Osteoblast (primary cell): Measurements from ENCODE around the gene LRRFIP1. TPM values are rescaled to one million over a fixed set of nuclear protein-coding genes. Genes with fewer than 3 reads are reported as not detected.
"Not testable (repeated sequence)": the region's sequence is repeated elsewhere in the genome, so short reads cannot be mapped to it uniquely, and the experiment has no call there.

Source experiments
- DNase-seq: peaks from one replicate; pipeline ENCODE4 v3.0.0; 2011; ENCODE audit warnings: low spot score, mixed read lengths; ENCODE audit not compliant: insufficient read length; ENCODE audit errors: missing footprints
- H2AFZ ChIP-seq: 2 replicates; pipeline ENCODE4 v1.6.0; 2011; ENCODE audit warnings: mild to moderate bottlenecking, low read length
- H3K27ac ChIP-seq: 2 replicates; pipeline ENCODE4 v1.5.1; 2011; ENCODE audit warnings: mild to moderate bottlenecking, low read depth, low read length, moderate library complexity
- H3K27me3 ChIP-seq: 2 replicates; pipeline ENCODE4 v1.6.0; 2012; ENCODE audit warnings: mild to moderate bottlenecking, control low read depth, inconsistent platforms, low read length, moderate library complexity; ENCODE audit not compliant: insufficient read depth
- H3K36me3 ChIP-seq: 2 replicates; pipeline ENCODE4 v1.5.1; 2011; ENCODE audit warnings: mild to moderate bottlenecking, low read length, control low read depth, moderate library complexity; ENCODE audit not compliant: insufficient read depth
- H3K4me1 ChIP-seq: 2 replicates; pipeline ENCODE4 v1.5.1; 2011; ENCODE audit warnings: mild to moderate bottlenecking, low read length, control low read depth, moderate library complexity; ENCODE audit not compliant: insufficient read depth
- H3K4me2 ChIP-seq: 2 replicates; pipeline ENCODE4 v1.6.0; 2011; ENCODE audit warnings: mild to moderate bottlenecking, low read length; ENCODE audit not compliant: insufficient read depth
- H3K4me3 ChIP-seq: fragments of 200-600 bp; sonication (generic); 3 replicates; pipeline ENCODE4 v1.5.1; 2012; ENCODE audit warnings: mild to moderate bottlenecking, low read length, inconsistent platforms; ENCODE audit not compliant: insufficient read depth
- H3K79me2 ChIP-seq: 2 replicates; pipeline ENCODE4 v1.6.0; 2012; ENCODE audit warnings: mild to moderate bottlenecking, low read length, control low read depth, inconsistent platforms; ENCODE audit not compliant: insufficient read depth
- H3K9me3 ChIP-seq: 2 replicates; pipeline ENCODE4 v1.5.1; 2011; ENCODE audit warnings: low read depth, low read length, control low read depth
- H4K20me1 ChIP-seq: 2 replicates; pipeline ENCODE4 v1.6.0; 2012; ENCODE audit warnings: mild to moderate bottlenecking, low read length, control low read depth; ENCODE audit not compliant: insufficient read depth
- CTCF ChIP-seq: IDR thresholded peaks from 2 replicates; pipeline ENCODE4 v1.5.1; 2011; ENCODE audit warnings: mild to moderate bottlenecking, low read depth, low read length, moderate library complexity; ENCODE audit errors: extremely low read depth
- total RNA-seq: library from RNA; depleted of rRNA; stranded (reverse); fragments of >200 nt; gene quantifications from 2 replicates; pipeline ENCODE4 v1.2.3, GENCODE V29; 2012

Gene LRRFIP1
- total RNA-seq, 1 donor, result 51.8 TPM

- Histone ChIP-seq H3K4me1 (peaks cover 15% of the 10 kb centered on the region), H3K27ac (peak overlapping the region; percentile 59), H3K79me2 (no peaks in the 10 kb centered on the region), H3K4me3 (peak overlapping the region; percentile 55), H3K27me3 (no peaks in the 10 kb centered on the region), H3K9me3 (no peaks in the 10 kb centered on the region), H3K4me2 (peak overlapping the region; percentile 83), H3K36me3 (no peaks in the 10 kb centered on the region), H4K20me1 (no peaks in the 10 kb centered on the region), H2AFZ (peak overlapping the region; percentile 86)
- no peak for TF ChIP-seq CTCF
- DNase-seq, result no peak
Observed at GRCh38 chr2:237603049-237603717, 24.2 kb upstream of the LRRFIP1 start.

- Histone ChIP-seq H3K9me3 (no peaks in the 10 kb centered on the region), H3K27ac (peak overlapping the region; percentile 59), H3K4me1 (peaks cover 15% of the 10 kb centered on the region), H3K4me3 (peak overlapping the region; percentile 55), H3K79me2 (no peaks in the 10 kb centered on the region), H3K27me3 (no peaks in the 10 kb centered on the region), H4K20me1 (no peaks in the 10 kb centered on the region), H3K4me2 (peak overlapping the region; percentile 83), H3K36me3 (no peaks in the 10 kb centered on the region), H2AFZ (peak overlapping the region; percentile 86)
- peak; percentile 89 for DNase-seq
- TF ChIP-seq CTCF, result no peak
Observed at GRCh38 chr2:237603718-237604362, 23.5 kb upstream of the LRRFIP1 start.

- Histone ChIP-seq H3K27me3 (no peaks in the 10 kb centered on the region), H3K4me3 (no peak overlapping the region), H3K9me3 (no peaks in the 10 kb centered on the region), H3K79me2 (no peaks in the 10 kb centered on the region), H3K4me1 (peaks cover 15% of the 10 kb centered on the region), H3K4me2 (no peak overlapping the region), H4K20me1 (no peaks in the 10 kb centered on the region), H3K27ac (no peak overlapping the region), H3K36me3 (no peaks in the 10 kb centered on the region), H2AFZ (no peak overlapping the region)
- DNase-seq, result no peak
- no peak for TF ChIP-seq CTCF
Observed at GRCh38 chr2:237604391-237604790, 23.0 kb upstream of the LRRFIP1 start.

GRCh38 chr2:237604960-237605359 lies 22.4 kb upstream of the LRRFIP1 start:
- Histone ChIP-seq H3K4me3 (no peak overlapping the region), H3K4me2 (no peak overlapping the region), H3K79me2 (no peaks in the 10 kb centered on the region), H3K4me1 (peaks cover 11% of the 10 kb centered on the region), H3K27me3 (no peaks in the 10 kb centered on the region), H4K20me1 (no peaks in the 10 kb centered on the region), H3K27ac (no peak overlapping the region), H2AFZ (no peak overlapping the region), H3K9me3 (no peaks in the 10 kb centered on the region), H3K36me3 (no peaks in the 10 kb centered on the region)
- peak; percentile 68 for DNase-seq
- peak; percentile 47 for TF ChIP-seq CTCF

GRCh38 chr2:237606522-237606921 lies 20.9 kb upstream of the LRRFIP1 start:
- not testable (repeated sequence) for H3K27ac ChIP-seq, DNase-seq, H3K36me3 ChIP-seq, H3K27me3 ChIP-seq, H2AFZ ChIP-seq, H4K20me1 ChIP-seq, H3K4me2 ChIP-seq, H3K9me3 ChIP-seq, H3K79me2 ChIP-seq, H3K4me3 ChIP-seq, H3K4me1 ChIP-seq
